GM18909 (cell line): ENCODE measurements around the gene MAST4.
A peak's percentile ranks its signal among the peaks of the same experiment; 100 is the strongest.

Experiments used
- ATAC-seq: cut with Tn5 transposase; IDR thresholded peaks from one replicate; pipeline ENCODE4 v1.9.1; 2021; ENCODE audit warnings: mild to moderate bottlenecking; ENCODE audit not compliant: unreplicated experiment, poor library complexity

Gene MAST4

DNA sequence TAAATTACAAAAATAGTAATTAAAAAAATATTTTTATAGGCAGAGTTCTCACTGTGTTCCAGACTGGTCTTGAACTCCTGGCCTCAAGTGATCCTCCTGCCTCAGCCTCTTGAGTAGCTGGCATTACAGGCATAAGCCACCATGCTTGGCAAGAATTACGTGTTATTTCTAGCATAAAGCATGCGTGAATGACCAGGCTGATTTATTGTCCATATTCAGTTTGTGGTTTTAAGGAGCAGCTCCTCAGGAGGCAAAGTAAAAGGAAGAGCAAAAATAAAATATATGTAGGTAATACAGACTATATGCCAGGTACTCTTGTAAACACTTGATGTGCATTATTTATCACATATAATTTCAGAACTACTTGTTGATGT is 607.5 kb downstream of the MAST4 start:
- ATAC-seq = no peak

DNA sequence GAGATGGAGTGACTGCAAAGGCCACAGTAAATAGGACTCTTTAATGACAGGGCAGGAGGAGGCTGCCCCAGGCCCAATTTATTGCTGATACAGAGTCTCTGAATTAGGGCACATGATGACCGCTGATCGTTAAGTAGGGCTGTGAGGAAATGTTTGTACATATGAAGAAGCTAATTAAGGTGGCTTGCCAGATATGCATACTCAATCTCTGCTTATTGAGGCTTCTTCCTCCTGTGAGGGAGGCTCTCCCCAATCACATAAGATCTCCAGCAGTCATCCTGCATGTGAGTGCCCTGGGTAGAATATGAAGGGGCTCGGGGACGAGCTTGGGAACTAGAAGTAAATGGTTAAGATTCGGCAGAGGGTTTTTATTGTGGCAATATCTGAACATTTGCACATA is 608.6 kb downstream of the MAST4 start:
- ATAC-seq = no peak

GRCh38 chr5:67205981-67206380 is 609.8 kb downstream of the MAST4 start:
- no peak for ATAC-seq

DNA sequence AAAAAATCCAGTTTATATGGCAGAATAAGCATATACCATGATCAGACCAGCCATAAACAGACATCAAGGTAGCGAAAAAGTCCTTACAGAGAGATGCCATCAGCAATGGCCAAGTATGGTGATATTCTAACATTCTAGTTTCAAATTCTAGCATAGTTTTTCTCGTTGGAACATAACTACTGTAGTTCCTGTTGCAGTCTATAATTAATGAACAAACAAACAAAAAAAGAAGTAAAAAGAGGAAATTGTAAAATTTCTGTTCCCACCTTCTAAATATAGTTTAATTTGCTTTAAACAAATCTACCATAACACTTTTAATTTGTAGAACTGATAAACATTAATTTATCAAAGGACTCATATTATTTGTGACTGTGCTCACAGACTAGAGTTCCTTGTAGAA is 610.3 kb downstream of the MAST4 start:
- peak; percentile 26 for ATAC-seq

DNA sequence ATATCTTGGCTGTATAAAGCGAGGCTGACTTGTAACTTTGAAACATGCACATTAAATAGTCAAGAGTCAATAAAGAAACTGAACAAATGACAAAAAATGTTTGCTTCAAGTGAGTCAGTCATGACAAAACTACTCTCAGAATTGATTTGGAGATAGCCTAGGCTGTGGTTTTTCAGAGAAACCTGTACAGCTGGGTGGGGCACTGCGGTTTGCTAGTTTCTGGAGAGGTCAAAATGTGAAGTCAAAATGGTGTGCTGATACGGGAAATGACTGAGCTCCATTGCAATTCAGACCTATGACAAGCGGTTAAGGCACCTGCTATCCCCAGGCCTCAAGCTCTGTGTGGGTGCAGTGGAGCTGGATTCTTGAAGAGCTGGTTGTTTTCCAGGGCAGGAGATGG is 610.7 kb downstream of the MAST4 start:
- ATAC-seq = peak; percentile 82

GRCh38 chr5:67208403-67208802 is 612.2 kb downstream of the MAST4 start:
- no peak for ATAC-seq

DNA sequence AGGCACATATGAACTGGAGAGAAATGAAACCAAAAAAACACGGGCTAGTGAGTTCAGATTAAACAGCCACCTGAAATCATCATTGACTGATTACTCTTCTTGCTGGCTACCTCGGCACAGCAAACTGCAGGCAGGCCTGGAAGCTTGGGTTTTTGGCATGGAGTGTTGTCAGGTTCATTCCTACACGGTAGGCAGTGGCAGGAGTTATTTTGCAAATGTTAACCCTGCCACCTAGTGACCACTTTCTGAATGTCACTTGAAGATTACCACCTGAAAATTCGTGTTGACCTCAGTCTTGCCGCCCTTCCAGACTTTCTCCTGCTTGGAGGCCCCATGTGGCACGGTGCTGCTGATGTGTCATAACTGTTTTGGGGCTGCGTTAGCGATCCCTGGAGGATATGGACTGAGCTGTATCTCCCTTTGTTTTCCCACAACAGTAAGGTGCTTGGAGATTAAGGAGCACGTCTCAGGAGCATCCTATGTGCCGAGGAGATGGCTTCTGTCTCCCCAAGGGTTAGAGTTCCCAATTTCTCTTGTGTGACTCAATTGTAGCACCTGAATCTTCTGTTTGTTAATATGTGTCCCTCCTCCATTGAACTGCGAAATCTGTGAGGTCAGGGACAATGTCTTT is 613.1 kb downstream of the MAST4 start:
- ATAC-seq = peak; percentile 32

DNA sequence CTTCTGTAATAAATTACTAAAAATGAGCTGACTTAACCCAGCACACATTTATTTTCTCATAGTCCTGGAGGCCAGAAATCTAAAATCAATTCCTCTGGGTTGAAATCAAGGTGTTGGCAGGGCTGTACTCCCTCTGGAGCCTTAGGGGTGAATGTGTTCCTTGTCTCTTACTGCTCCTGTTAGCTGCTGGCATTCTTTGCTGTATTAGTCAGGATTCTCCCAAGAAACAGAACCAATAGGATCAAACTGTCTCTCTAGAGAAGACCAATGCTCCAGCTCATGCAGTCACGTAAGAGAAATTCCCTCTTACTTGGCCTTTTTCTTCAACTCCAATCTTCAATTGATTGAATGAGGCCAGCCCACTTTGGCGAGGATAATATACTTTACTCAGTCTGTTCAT is 615.7 kb downstream of the MAST4 start:
- ATAC-seq = no peak

DNA sequence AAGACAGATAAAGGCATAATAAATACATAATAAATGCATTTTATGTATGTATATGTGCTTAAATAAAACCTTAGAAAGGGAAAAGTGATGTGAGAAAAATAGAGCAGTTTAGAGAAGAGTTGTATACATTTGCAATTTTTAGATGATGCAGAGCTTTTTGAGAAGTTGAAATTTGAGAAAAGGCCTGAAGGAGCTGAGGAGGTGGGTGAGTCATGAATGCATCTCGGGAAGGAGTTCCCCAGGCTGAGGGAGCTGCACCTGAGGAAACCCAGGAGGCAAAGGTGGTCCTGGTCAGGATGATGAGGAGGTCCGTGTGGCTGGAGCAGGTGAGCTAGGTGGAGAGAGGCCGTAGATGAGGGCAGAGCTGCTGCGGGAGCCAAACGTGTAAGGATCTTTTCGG is 617.8 kb downstream of the MAST4 start:
- ATAC-seq = no peak

- no peak for ATAC-seq
Measured at GRCh38 chr5:67214707-67215447, 618.7 kb downstream of the MAST4 start.

GRCh38 chr5:67215519-67216471 is 619.6 kb downstream of the MAST4 start:
- ATAC-seq = peak; percentile 100

GRCh38 chr5:67216564-67216963 is 620.4 kb downstream of the MAST4 start:
- no peak for ATAC-seq
